Measurements from ENCODE around the gene ADAMTS8. TPM values are rescaled to one million over a fixed set of nuclear protein-coding genes. Genes with fewer than 3 reads are reported as not detected.

The ADAMTS8 gene
- total and polyA plus RNA-seq, 10 of the 15 experiments (the other 5 are each of a cell fraction or from before 2014, with no cell fraction given): not detected

- ChIA-PET POLR2A (no interaction called here), CTCF (interaction anchor here (1.3 kb wide), 1 partner anchor 406 kb away, joined by 5 read pairs; no protein-coding TSS in a partner anchor), SMC1A (ENCODE audit: uncharacterized antibody, unreplicated experiment) (no interaction called here), RAD21 (ENCODE audit: unreplicated experiment) (no interaction called here)
- Histone ChIP-seq H3K27ac (ENCODE audit: control insufficient read depth, insufficient read depth) (no peak overlapping the region), H3K4me3 (no peak overlapping the region), H3K4me2 (ENCODE audit: control insufficient read depth, insufficient read depth) (no peak overlapping the region), H3K79me2 (ENCODE audit: control insufficient read depth, insufficient read depth, low read length) (no peaks in the 10 kb centered on the region), H3K9me3 (replicated peaks; ENCODE audit: control insufficient read depth, insufficient read depth, low read length) (no peaks in the 10 kb centered on the region), H3K4me1 (ENCODE audit: control insufficient read depth, insufficient read depth, low read length) (no peaks in the 10 kb centered on the region), H4K20me1 (ENCODE audit: control insufficient read depth, insufficient read depth) (no peaks in the 10 kb centered on the region), H3K36me3 (ENCODE audit: control insufficient read depth in 2 of 2, insufficient read depth in 2 of 2, low read length in 1 of 2) (no peaks in the 10 kb centered on the region), H2AFZ (ENCODE audit: control insufficient read depth, low read depth, low read length) (no peak overlapping the region), H3K9ac (ENCODE audit: control insufficient read depth, insufficient read depth, low read length) (no peak overlapping the region), H3K27me3 (replicated peaks in 1 of 2; ENCODE audit: control insufficient read depth in 2 of 2, insufficient read depth in 2 of 2, low read length in 1 of 2) (peaks cover 3 to 6% of the 10 kb centered on the region in 2 experiments; a peak in 3 of 4 replicates)
- intact Hi-C loops (cut with micrococcal nuclease; ENCODE audit: unreplicated experiment) (no loop called here), in situ Hi-C loops (cut with MboI) (no loop called here)
- ATAC-seq: no peak
- FAIRE-seq: no peak
- no peak for DNase-seq (ENCODE audit: low read depth, low spot score)
- BruUV-seq (replicated peaks): no TSS peak
- no peak for TF ChIP-seq NR2C2 (IDR thresholded peaks at IDR 0.05; ENCODE audit: borderline replicate concordance, control insufficient read depth, insufficient read length, low read depth)
- TF ChIP-seq GATAD2B (conservative IDR thresholded peaks at IDR 0.05; ENCODE audit: low read depth): no peak
- TF ChIP-seq MTA2 (IDR thresholded peaks at IDR 0.05; ENCODE audit: low read depth): no peak
- TF ChIP-seq IKZF2 (IDR thresholded peaks at IDR 0.05): no peak
- no peak for TF ChIP-seq POU2F2 (IDR thresholded peaks at IDR 0.05; ENCODE audit: borderline replicate concordance, low read depth, low read length)
- no peak for TF ChIP-seq CBX5 (IDR thresholded peaks at IDR 0.05; ENCODE audit: low read depth)
- TF ChIP-seq IRF4 (IDR thresholded peaks at IDR 0.05; ENCODE audit: low read depth, low read length): no peak
- no peak for TF ChIP-seq EP300 (IDR thresholded peaks at IDR 0.05; ENCODE audit: borderline replicate concordance in 1 of 2, control insufficient read depth in 1 of 2, low read depth in 2 of 2, low read length in 2 of 2)
- no peak for TF ChIP-seq SPI1 (IDR thresholded peaks at IDR 0.05; ENCODE audit: borderline replicate concordance, insufficient read depth, low read depth, low read length)
- 33% methylated on average over 3 of the region's 3 CpGs for WGBS (ENCODE audit: insufficient coverage, insufficient replicate concordance, low lambda C conversion rate, missing lambda C conversion rate)
These were observed 27.9 kb upstream of the ADAMTS8 start for GRCh38 chr11:130456286-130456685.
